ENCODE measurements around the gene DAO. TPM values are rescaled to one million over a fixed set of nuclear protein-coding genes. Genes with fewer than 3 reads are reported as not detected.

The DAO gene
- total RNA-seq, 4 donors from 2014 or later = not detected

DNA sequence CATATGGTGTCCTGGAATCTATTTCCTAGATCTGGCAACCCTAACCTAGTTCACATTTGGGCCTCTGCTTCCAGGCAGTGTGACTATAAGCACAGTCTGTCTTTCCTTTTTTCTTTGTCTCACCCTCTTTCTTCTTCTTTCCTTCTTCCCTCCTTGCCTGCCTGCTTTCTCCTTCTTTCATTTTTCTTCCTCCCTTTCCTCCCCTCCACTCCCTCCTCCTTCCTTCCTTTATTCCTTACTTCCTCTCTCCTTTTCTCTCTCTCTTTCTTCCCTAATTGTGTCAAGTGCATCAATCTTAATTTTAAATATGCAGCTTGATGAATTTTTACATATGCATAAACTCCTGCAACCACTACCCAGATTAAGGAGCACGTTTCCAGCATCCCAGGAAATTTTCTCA is 4.6 kb upstream of the DAO start:
- TF ChIP-seq, protein P1, sequence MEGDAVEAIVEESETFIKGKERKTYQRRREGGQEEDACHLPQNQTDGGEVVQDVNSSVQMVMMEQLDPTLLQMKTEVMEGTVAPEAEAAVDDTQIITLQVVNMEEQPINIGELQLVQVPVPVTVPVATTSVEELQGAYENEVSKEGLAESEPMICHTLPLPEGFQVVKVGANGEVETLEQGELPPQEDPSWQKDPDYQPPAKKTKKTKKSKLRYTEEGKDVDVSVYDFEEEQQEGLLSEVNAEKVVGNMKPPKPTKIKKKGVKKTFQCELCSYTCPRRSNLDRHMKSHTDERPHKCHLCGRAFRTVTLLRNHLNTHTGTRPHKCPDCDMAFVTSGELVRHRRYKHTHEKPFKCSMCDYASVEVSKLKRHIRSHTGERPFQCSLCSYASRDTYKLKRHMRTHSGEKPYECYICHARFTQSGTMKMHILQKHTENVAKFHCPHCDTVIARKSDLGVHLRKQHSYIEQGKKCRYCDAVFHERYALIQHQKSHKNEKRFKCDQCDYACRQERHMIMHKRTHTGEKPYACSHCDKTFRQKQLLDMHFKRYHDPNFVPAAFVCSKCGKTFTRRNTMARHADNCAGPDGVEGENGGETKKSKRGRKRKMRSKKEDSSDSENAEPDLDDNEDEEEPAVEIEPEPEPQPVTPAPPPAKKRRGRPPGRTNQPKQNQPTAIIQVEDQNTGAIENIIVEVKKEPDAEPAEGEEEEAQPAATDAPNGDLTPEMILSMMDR (IDR thresholded peaks at IDR 0.05) = no peak
- no peak for TF ChIP-seq POLR2A (IDR thresholded peaks at IDR 0.05)
- Histone ChIP-seq H3K27ac (no peak overlapping the region), H3K4me3 (replicated peaks in 1 of 3) (no peak overlapping the region), H3K4me1 (no peaks in the 10 kb centered on the region), H3K9me3 (no peaks in the 10 kb centered on the region), H3K36me3 (no peaks in the 10 kb centered on the region), H3K27me3 (no peaks in the 10 kb centered on the region)
- DNase-seq = no peak
- 38 to 49% methylated on average over 1 of the region's 1 CpG for WGBS, 2 donors
- intact Hi-C loops (cut with DNase I) = no loop called here

DNA sequence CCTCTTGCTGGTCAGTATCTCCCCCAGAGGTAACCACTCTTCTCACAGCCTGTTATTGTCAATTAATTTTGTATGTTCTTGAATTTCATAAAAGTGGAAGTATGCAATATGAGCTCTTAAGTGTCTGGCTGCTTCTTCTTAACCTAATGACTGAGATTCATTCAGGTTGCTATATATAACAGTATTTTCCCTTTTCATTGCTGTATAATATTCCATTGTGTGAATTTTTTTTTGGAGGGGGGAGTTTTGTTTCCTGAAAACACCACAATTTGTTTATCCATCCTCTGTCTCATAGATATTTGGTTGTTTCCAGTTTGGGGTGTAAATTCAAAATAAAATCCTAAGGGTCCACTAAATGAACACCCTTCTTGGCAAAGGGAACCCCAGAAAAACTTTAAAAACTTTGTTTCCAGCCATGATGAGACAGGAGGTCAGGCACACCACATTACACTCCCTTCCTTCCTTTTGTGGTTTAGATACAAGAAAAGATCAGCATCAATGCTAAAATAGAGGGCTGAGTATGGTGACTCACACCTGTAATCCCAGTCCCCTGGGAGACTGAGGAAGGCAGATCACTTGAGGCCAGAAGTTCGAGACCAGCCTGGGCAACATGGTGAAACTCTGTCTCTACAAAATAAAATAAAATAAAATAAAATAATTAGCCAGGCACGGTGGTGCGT is 4.1 kb upstream of the DAO start:
- intact Hi-C loops (cut with DNase I) = no loop called here
- no peaks in the 10 kb centered on the region for H3K9me3 ChIP-seq
- no peaks in the 10 kb centered on the region for H3K27me3 ChIP-seq
- TF ChIP-seq, protein P1 (IDR thresholded peaks at IDR 0.05) = no peak
- no peak for TF ChIP-seq POLR2A (IDR thresholded peaks at IDR 0.05)
- no peak overlapping the region for H3K4me3 ChIP-seq (replicated peaks in 1 of 3)
- H3K4me1 ChIP-seq = no peaks in the 10 kb centered on the region
- H3K36me3 ChIP-seq = no peaks in the 10 kb centered on the region
- DNase-seq = no peak
- no peak overlapping the region for H3K27ac ChIP-seq
- 83 to 86% methylated on average over 3 of the region's 3 CpGs for WGBS, 2 donors

DNA sequence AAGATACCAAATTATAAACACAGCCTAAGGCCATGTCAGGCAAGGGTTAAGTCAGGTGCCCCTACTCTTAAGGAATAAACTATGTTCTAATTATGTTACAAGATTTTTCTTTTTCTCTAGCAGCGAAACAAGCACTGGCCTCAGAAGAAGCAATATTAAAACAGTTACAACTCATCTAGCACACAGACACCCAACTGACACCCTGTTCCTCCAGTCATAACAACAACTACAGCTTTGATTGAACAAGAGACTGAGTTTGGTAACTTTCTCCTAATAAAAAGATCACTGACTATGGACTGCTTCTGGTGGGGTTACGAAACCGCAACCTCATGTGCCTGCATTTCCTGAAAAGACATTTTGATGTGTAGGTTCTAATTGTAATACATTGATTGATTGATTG is 3.3 kb upstream of the DAO start:
- no peak for DNase-seq
- H3K36me3 ChIP-seq = no peaks in the 10 kb centered on the region
- H3K4me3 ChIP-seq (replicated peaks in 1 of 3) = no peak overlapping the region
- no peaks in the 10 kb centered on the region for H3K4me1 ChIP-seq
- no peak overlapping the region for H3K27ac ChIP-seq
- intact Hi-C loops (cut with DNase I) = no loop called here
- no peaks in the 10 kb centered on the region for H3K27me3 ChIP-seq
- WGBS, 2 donors = 92 to 95% methylated on average over 3 of the region's 3 CpGs
- no peaks in the 10 kb centered on the region for H3K9me3 ChIP-seq
- TF ChIP-seq, protein P1 (IDR thresholded peaks at IDR 0.05) = no peak
- no peak for TF ChIP-seq POLR2A (IDR thresholded peaks at IDR 0.05)

DNA sequence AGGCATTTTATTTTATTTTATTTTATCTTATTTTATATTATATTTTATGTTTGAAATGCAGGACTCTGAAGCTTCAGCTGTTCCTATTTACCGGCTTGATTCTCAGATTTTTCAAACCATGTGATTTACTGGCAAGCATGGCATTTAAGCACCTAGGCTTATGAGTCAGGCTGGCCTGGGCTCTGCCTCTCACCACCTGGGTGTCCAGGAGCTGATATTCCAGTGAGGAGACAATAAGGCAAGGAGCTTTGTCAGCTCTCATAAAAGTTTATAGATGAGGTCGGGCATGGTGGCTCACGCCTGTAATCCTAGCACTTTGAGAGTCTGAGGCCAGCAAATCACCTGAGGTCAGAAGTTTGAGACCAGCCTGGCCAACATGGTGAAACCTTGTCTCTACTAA is 2.1 kb downstream of the DAO start:
- no peaks in the 10 kb centered on the region for H3K27me3 ChIP-seq
- 76 to 84% methylated on average over 3 of the region's 3 CpGs for WGBS, 2 donors

More for the DNA sequence above, 2.1 kb downstream of the DAO start:
- H3K36me3 ChIP-seq = no peaks in the 10 kb centered on the region
- no peak overlapping the region for H3K27ac ChIP-seq
- H3K4me3 ChIP-seq (replicated peaks in 1 of 3) = no peak overlapping the region
- H3K9me3 ChIP-seq = no peaks in the 10 kb centered on the region
- TF ChIP-seq, protein P1 (IDR thresholded peaks at IDR 0.05) = no peak
- no peak for TF ChIP-seq POLR2A (IDR thresholded peaks at IDR 0.05)
- no peaks in the 10 kb centered on the region for H3K4me1 ChIP-seq
- intact Hi-C loops (cut with DNase I) = no loop called here
- no peak for DNase-seq
